Fibroblast of the conjunctiva (primary cell): ENCODE results near the gene MMP17.
"Not testable (repeated sequence)": the region's sequence is repeated elsewhere in the genome, so short reads cannot be mapped to it uniquely, and the experiment has no call there.

Experiments used
- DNase-seq: peaks from one replicate; pipeline ENCODE4 v3.0.0-alpha.2; 2010; ENCODE audit warnings: low read depth

Gene MMP17

GRCh38 chr12:131800594-131801135 lies 27.5 kb upstream of the MMP17 start:
- no peak for DNase-seq

- DNase-seq = no peak
Observed at GRCh38 chr12:131801254-131801866, 26.8 kb upstream of the MMP17 start.

- DNase-seq = peak; percentile 26
Observed at GRCh38 chr12:131803961-131804521, 24.2 kb upstream of the MMP17 start.

- no peak for DNase-seq
Observed at GRCh38 chr12:131805421-131805820, 22.8 kb upstream of the MMP17 start.

- DNase-seq = no peak
Observed at GRCh38 chr12:131806674-131807073, 21.5 kb upstream of the MMP17 start.

GRCh38 chr12:131808744-131809371 lies 19.3 kb upstream of the MMP17 start:
- DNase-seq = no peak

GRCh38 chr12:131809476-131810254 lies 18.5 kb upstream of the MMP17 start:
- not testable (repeated sequence) for DNase-seq

GRCh38 chr12:131810726-131811125 lies 17.5 kb upstream of the MMP17 start:
- DNase-seq = no peak

- no peak for DNase-seq
Observed at GRCh38 chr12:131815131-131815530, 13.1 kb upstream of the MMP17 start.

- DNase-seq = no peak
Observed at GRCh38 chr12:131816495-131816894, 11.7 kb upstream of the MMP17 start.

- DNase-seq = no peak
Observed at GRCh38 chr12:131817241-131817640, 11.0 kb upstream of the MMP17 start.

GRCh38 chr12:131818821-131819585 lies 9.2 kb upstream of the MMP17 start:
- DNase-seq = no peak

- no peak for DNase-seq
Observed at GRCh38 chr12:131824450-131824849, 3.7 kb upstream of the MMP17 start.

GRCh38 chr12:131825146-131825892 lies 2.9 kb upstream of the MMP17 start:
- no peak for DNase-seq

- DNase-seq = no peak
Observed at GRCh38 chr12:131826097-131826928, 1.9 kb upstream of the MMP17 start.

GRCh38 chr12:131828671-131829355 lies 620 bp downstream of the MMP17 start:
- DNase-seq = no peak

- DNase-seq = no peak
Observed at GRCh38 chr12:131829356-131829747, 1.2 kb downstream of the MMP17 start.

GRCh38 chr12:131829791-131830334 lies 1.7 kb downstream of the MMP17 start:
- no peak for DNase-seq

- DNase-seq = peak; percentile 70
Observed at GRCh38 chr12:131830335-131830913, 2.2 kb downstream of the MMP17 start.
